IPS DF 4.7 (cell line): ENCODE data around the gene EFNA3.
"Not testable (repeated sequence)": the region's sequence is repeated elsewhere in the genome, so short reads cannot be mapped to it uniquely, and the experiment has no call there.

ENCODE experiments used
- DNase-seq: peaks from one replicate; pipeline ENCODE4 v3.0.0-alpha.2; 2013; ENCODE audit warnings: low spot score; ENCODE audit errors: extremely low read depth

EFNA3 gene

DNA sequence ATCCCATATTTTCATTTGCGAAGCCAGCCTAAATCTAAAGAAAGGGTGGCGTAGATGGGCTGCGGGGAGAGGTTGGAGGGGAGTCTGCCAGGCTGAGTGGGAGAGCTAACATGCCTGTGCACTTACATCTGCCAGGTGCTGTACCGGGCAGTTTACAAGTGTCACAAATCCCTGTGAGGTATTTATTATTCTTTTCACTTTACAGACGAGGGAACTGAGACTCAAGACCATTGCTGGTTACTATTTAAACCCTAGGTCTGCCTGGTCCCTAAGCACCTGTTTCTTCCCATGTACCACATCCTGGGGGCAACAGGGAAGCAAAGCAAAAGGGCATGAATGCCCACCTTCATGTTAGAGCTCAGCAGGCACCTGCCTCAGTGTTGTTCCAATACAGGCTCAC, 29.7 kb downstream of the EFNA3 start:
- no peak for DNase-seq

DNA sequence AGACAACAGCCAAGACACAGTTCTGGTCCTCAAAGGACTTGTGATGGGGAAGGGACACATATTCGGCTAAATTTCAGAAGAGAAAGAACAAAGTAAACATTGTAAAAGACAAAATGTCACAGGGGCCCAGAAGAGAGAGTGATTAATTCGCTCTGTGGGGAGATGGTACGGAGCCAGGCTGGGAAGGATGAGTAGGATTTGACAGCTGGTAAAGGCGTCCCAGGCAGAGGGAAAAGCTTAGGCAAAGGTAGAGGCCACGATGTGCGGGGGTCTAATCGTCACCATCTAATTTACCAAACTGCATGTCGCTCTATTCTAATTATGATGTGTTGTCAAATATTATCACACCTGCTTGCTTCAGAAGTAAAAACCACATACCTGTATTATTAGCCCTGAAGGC, 31.7 kb downstream of the EFNA3 start:
- DNase-seq = no peak

DNA sequence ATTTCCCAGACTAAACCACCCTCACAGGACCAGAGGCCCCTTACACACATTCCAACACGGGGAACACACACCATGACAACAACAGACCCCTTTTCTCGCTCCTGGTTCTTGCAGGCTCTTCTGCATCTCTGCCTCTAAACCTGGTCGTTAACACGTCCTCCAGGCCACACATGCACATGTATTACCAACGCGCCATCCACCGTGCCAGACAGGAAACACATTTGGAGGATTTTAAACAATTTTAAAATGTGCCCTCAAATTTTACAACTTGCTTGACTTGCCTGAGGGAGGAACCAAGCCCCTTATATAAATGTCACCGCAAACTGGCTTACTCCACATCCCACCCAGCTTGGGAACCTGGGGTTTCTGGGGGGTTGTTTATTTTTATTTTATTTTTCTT, 32.2 kb downstream of the EFNA3 start:
- DNase-seq = no peak

DNA sequence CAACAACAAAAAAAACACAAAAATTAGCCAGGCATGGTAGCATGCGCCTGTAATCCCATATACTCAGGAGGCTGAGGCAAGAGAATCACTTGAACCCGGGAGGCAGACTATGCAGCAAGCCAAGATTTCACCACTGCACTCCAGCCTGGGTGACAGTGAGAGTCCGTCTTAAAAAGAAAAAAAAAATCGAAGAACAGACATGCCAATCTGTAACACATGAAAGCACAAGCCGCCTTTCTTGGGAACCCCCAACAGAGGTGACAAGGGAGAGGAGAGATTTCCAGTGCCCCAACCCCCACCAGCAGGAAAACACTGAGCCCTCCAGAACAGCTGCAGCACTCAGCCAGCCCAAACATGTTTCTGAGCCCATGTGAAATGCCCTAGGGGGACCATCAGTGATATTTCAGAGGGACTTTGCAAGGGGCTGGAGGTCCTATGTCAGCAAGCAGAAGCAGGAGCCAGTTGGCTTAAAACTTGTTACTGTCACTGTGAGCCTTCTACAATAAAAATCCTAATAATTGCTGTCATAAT, 34.9 kb downstream of the EFNA3 start:
- no peak for DNase-seq

DNA sequence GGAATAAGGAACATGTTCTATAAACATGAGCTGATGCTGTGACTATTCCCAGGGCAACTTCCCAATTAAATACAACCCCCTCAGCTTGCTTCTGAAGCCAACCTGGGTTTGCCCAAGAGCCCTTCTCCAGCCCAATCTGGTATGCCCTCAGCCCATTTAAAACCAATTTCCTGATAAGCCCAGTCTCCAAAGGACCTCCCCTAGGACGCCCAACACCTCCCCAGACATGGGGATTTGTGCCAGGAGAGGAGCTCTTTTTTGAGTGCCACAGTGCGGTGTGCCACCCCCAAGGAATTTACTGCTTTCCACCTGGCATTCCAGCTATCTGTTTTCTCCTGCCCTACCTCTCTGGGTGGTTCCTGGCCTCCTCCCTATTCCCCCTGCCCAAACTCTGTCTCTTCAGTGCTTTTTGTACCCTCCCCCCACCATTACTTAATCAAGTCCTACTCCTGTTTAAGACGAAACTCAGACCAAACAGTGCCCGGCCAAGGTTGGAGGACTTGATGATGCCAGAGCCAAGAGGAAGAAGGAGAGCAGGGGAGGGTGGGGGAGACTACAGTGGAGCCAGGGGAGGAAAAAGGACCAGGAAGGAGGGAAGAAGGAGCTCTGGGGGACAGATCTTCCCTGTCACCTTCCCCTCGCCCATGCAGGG, 37.6 kb downstream of the EFNA3 start:
- DNase-seq = no peak

DNA sequence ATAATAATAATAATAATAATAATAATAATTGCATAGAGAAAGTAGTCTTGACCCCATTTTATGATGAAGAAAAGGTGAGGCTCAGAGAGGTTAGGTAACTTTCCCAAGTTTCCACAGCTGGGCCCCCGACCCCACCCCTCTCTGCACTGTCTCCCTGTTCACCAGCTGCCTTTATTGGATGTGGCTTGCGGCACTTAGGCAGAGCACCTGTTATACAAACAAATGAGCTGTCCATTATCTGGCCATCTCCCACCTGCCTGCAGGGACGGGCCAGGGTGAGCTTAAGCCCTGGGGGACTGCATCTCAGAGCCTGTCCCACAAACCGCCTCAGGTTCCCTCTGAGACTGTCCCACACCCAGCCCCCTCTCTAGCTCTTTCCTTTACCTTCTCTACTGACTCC, 39.0 kb downstream of the EFNA3 start:
- no peak for DNase-seq

DNA sequence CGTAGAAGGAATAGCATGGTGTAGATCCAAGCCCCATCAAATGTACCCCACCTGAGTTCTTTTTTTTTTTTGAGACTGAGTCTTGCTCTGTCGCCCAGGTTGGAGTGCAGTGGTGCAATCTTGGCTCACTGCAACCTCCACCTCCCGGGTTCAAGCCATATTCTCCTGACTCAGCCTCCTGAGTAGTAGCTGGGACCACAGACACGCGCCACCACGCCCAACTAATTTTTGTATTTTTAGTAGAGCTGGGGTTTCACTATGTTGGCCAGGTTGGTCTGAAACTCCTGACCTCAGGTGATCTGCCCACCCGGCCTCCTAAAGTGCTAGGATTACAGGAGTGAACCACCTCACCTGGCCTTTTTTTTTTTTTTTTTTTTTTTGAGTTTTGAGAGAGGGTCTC, 39.5 kb downstream of the EFNA3 start:
- not testable (repeated sequence) for DNase-seq

DNA sequence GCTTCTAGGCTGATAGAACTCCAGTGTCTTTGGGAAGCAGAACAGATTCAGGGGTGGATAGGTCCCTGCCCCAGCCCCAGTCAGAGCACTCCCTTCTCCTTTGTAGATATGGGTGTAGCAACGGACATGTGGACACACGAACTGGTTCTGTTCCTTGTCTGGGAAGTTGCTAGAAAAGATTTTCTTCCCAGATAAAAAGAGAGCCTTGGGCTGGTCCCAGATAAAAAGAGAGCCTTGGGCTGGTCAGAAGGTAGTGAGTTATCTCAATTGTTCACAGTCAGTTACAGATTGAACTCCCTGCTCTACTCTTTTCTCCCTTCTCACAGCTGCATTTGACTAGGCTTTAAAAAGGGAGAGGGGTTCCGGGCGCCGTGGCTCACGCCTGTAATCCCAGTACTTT, 41.6 kb downstream of the EFNA3 start:
- no peak for DNase-seq

DNA sequence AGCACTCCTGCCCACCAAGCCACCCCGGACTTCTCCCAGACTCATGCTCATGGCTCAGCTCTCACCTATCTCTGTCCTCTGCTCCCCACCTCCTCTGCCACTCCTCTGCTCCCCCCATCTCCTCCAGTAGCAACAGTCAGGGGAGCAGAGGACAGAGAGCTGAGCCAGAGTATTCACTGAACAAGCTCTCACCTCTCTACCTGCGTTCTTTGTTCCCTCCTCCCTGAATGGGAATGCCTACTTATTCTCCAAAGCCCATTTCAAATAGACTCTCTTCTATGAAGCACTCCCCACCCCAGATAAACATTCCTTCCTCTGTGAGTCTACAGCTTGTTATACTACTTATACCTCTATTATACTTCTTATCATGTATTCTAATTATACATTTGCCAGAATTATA, 42.6 kb downstream of the EFNA3 start:
- no peak for DNase-seq

DNA sequence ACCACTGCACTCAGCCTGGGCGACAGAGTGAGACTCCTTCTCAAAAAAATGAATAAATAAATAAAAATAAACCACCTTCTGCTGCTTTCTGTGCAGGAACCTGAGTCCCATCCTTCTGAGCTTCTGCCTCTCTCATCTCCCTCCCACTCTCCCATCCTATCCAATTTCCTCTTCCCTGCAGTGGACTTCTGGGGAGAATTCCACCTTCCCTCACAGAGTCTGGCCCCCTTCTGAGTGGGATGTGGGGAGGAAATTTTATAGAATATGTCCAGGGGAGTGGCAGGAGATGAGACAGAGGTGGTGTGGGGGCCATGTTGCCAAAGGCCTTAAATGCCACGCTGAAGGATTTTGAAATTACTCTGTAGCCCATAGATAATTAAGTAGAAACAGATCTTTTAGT, 43.7 kb downstream of the EFNA3 start:
- no peak for DNase-seq

DNA sequence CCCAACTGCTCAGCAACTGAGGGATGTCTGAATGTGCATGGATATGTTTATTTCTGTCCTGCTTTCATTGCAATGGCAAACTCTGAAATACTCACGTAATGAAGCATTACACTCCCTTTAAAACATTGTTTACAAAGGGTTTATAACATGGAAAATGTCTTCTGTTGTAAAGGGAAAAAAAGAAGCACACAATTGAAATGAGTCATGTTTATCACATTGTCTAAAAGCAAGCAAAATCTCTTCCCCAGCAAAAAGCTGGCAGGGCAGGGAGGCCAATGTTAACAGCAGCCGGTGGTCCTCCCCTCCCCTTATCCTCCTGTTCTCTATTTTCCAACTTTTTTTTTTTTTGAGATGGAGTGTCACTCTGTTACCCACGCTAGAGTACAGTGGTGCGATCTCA, 45.2 kb downstream of the EFNA3 start:
- DNase-seq = no peak

DNA sequence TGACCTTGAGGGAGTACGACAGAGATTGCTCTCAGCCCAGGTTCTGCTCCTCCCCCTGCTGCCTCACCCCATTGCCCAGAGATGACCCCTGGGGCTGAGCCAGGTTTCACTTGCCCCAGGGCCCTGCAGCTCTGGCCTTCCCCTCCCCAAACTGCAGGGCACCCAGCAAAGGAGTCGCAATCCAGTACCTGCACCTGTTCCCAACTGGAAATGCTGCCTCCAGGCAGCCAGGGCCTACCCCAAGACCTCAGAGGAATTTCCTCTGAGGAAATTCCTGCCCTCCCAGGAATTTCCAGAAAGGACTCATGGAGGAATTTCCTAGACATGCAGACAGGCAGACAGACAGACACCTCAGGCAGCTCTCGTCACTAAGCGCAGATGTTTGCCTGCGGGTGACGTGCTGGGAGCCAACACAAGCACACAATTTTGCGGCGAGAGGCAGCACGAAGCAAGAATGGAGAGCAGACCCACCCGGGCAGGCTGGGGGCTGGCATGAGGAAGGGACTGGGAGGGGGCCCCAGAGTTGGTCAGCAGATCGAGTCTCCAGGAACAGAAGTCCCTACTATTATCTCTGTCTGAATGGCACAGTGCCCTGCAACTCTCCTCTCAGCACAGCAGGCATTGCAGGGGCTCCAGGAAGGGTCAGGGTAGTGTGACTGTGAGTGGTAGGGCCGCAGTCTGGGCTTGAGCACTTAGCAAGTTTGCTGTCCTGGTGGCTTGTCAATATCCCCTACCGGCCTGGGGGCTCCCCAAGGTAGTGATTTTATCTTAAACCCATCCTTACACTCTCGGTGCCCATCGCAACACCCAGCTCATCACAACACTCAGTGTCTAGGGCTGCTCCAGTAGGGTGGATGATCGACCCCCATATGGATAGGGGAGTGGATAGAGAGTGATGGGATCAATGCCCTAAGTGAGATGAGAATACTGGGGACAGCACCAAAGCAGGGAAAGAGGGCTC, 46.1 kb downstream of the EFNA3 start:
- DNase-seq = no peak

DNA sequence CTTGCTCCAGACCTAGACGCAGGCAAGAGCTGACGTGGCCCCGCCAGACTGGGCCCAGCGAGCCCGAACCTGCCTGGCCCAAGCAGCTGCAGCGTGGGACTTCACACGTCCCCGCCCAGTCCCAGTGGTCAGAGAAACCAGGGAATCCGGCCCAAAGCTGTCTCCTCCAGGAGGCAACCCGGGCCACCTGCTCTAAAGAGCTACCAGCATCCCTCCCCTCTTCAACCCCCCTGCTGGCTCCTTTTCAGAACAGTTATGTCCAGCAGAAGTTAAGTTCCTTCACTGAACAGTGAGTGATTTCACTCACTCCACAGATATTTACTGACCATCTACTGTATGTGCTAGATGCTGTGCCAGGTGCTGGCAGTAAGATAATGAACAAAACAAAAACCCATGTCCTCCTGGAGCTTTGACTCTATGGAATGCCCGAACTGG, 46.9 kb downstream of the EFNA3 start:
- DNase-seq = no peak

DNA sequence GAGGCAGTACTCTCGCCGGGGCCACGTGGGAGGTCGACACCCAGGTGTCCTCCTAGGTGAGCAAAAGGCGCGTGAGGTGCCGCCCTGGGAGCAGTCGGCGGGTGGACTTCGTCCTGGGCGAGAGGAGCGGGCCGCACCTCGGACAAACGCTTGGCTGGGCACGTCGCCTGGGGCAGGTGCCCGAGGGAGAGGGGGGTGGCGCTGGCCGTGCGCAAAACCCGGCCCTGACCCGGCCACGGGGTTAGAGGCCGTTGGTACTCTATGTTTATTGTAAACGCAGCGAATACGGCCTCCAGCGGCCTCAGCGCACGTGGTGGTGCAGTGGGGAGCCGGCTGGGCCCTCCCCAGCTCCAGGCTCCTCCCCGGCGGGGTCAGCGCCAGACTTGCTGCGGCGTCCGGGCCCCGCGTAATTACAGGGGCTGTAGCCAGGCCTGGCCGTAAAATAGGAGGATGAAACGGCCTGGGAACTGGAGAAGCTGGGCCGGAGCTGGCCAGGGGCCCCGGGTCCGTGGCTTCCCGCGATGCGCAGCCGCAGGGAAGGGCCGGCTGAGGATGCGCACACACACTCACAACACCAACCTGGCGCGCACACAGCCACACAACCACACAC, 47.4 kb downstream of the EFNA3 start:
- DNase-seq = no peak

DNA sequence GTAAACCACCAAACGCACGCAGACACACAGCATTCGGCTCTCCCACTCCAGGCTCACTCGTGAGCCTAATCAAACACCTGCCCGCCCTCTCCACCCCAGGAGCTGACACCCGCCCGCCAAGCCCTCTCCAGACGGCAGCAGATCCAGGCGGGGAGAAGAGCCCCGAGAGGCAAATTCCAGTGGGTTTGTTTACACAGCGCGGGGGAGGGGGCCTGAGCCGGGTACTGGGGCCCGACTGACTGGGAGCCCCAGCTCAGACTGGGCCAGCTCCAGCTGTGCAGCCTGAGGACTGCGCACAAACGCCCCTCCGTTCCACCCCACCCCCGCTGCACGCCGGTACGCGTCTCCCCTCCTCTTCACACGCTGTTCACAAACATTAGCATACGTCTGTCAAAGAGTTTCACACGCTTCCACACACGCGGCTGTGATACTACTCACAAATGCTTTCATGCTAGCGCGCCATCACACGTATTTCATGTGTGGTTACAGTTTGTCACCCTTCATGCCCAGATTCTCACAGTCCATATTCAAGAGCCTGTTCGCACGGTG, 48.0 kb downstream of the EFNA3 start:
- no peak for DNase-seq

DNA sequence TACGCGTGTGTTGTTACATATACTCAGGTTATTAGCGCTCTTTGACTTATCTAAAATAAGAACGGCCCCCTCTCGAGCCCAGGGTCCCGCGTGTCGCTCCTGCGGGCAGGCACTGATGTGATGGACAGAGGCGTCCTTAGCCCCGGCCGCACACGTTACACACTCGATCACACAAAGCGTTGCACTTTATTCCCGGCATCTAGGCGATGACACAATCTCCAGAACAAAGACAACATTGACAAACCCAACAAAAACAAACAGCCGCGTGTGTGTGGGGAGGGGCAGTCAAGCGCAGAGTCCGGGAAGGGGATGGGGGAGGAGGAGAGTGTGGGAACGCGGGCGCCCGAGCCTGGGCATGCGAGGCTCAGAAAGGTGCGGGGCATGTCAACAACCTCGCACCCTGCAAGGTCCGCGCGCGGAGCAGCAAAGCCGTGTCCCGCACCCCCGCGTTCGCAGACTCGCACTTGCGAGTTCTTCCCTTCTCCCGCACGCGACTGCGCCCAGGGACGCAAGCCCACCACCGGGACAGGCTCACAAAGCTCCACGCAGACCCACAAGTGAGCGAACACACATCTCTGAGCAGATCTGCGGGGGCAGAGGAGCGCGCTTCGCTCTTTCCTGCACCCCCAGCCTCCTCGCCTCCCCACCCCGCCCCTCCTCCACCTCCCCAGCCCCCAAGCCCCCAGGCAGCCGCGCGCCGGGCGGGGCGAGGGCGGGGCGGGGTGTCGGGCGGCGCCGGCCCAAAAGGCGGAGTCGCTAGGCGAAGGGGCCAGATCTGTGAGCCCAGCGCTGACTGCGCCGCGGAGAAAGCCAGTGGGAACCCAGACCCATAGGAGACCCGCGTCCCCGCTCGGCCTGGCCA, 48.7 kb downstream of the EFNA3 start, which contains the start of gene EFNA1:
Gene EFNA1, plus strand, starts transcription at position 772 of the 862 bp plus-strand sequence. CDS start 102 bp downstream, outside the sequence.
- DNase-seq = no peak

DNA sequence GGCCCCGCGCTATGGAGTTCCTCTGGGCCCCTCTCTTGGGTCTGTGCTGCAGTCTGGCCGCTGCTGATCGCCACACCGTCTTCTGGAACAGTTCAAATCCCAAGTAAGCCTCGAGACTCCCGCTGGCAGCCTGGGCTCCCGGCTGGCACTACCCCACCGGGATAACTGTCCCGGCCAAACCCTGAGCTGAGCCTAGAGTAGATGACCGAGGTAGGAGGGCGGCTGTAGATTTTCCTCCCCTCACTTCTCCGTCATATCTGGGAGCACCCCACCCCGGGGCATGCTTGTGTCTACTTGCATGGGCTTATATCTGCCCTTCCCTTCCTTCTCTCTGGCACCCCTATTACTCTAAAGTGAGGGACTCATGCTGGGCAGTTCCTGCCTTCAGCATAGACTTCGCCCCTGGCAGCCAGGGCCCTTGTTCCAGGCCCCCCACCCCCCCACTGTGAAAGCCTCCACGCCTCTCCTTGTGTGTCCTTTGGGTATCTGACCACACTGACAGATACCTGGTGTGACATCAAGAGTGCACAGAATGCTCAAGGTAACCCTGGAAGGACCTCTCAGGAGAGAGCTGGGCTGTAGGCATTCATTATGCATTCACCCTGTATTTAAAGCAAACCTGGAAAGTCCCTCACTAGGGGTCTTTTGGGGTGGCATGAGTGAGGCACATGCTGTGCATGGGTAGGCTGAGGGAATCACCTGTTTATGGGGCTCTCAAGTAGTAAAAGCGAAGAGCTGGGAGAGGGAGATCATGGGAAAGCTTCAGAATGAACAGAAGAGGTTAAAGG, 49.5 kb downstream of the EFNA3 start:
- no peak for DNase-seq

DNA sequence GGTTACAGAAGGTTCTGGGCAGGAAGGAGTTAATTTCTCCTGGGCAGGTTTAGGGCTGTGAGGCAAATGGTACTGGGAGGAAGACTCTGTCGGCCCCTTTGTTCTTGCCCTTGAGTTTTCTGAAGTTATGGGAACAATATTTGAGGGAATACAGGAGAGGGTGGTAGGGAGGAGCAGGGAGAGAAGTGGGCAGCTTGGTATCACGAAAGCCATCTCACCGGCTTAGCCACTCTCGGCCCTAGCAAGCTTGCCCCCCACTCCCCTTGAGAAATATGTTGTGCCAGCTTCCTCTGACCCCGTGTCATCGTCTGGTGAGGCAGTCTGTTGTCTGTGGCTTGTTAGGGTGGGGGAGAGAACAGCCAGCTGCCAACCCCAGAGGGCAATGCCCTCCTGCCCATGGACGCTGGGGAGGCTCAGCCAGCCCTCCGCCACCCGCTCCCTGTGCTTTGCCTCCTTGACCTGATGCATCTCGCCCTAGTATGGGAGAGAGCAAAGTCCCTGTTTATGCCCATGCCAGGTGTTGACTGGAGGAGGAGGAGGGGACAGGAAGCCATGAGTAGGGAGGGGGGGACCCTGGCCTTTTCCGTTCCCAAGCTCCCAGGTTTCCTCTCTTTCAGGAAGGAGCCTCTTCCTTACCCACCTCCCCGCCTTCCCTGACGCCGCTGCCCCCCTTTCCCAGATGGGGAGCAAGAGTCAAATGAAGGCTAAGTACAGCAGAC, 50.3 kb downstream of the EFNA3 start:
- no peak for DNase-seq
